ENCODE data around the gene C16orf89.

DNA sequence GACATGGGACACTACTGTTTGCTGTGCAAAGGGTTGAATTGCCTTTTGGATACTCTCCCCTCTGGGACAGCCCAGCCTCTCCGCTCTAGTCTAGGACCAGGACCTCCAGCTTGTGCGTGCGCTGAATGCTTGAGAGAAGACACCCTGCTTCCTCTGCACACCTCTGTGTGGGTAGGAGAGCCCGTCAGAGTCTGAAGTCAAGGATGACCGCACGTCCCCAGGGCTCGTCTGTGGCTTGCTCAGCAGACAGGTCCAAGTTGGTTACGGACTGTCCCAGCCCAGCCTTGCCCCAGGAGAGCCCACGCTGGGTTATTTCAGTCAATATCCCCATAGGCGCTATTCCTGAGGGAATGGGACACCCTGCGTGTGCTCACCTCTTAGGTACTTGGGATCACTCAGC is 3.7 kb downstream of the C16orf89 start:
- TF ChIP-seq RAD21 (IDR thresholded peaks at IDR 0.05; ENCODE audit: insufficient read depth, low read depth, low read length) = no peak
- TF ChIP-seq NRF1 (conservative IDR thresholded peaks at IDR 0.05; ENCODE audit: low read depth, low read length) = no peak
- no peak for TF ChIP-seq EZH2 (IDR thresholded peaks at IDR 0.05; ENCODE audit: borderline replicate concordance, control insufficient read depth, low read depth, low read length)
- no peak for TF ChIP-seq RCOR1 (conservative IDR thresholded peaks at IDR 0.05; ENCODE audit: low read depth, low read length)
- TF ChIP-seq, protein P1, sequence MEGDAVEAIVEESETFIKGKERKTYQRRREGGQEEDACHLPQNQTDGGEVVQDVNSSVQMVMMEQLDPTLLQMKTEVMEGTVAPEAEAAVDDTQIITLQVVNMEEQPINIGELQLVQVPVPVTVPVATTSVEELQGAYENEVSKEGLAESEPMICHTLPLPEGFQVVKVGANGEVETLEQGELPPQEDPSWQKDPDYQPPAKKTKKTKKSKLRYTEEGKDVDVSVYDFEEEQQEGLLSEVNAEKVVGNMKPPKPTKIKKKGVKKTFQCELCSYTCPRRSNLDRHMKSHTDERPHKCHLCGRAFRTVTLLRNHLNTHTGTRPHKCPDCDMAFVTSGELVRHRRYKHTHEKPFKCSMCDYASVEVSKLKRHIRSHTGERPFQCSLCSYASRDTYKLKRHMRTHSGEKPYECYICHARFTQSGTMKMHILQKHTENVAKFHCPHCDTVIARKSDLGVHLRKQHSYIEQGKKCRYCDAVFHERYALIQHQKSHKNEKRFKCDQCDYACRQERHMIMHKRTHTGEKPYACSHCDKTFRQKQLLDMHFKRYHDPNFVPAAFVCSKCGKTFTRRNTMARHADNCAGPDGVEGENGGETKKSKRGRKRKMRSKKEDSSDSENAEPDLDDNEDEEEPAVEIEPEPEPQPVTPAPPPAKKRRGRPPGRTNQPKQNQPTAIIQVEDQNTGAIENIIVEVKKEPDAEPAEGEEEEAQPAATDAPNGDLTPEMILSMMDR (IDR thresholded peaks at IDR 0.05 in 2 of 3, conservative IDR thresholded peaks at IDR 0.05 in 1 of 3; ENCODE audit: control insufficient read depth in 2 of 3, extremely low read depth in 1 of 3, insufficient read depth in 1 of 3, low read depth in 3 of 3, low read length in 3 of 3) = no peak
- TF ChIP-seq BHLHE40 (IDR thresholded peaks at IDR 0.05; ENCODE audit: borderline replicate concordance in 1 of 2, low read depth in 2 of 2, low read length in 1 of 2) = peak; percentile 80 to 88; a peak in 3 of 4 replicates
- no peak for TF ChIP-seq POLR2AphosphoS5 (IDR thresholded peaks at IDR 0.05; ENCODE audit: low read length)
- no peak for TF ChIP-seq ZNF384 (IDR thresholded peaks at IDR 0.05; ENCODE audit: borderline replicate concordance, low read depth, low read length)

All from GM12878 (cell line).